NCI-H774 (cell line): ENCODE measurements around the gene EFNA2.
"Not testable (repeated sequence)": the region's sequence is repeated elsewhere in the genome, so short reads cannot be mapped to it uniquely, and the experiment has no call there.

ENCODE experiments used
- DNase-seq: peaks from one replicate; lab custom pipeline; 2025; lab: John Stamatoyannopoulos, UW

The EFNA2 gene

GRCh38 chr19:1285737-1286360, at the start of gene EFNA2:
Gene EFNA2 (plus strand): TSS chr19:1285873. CDS start chr19:1286169, 296 bp downstream.
- no peak for DNase-seq

- DNase-seq: no peak
Observed at GRCh38 chr19:1236576-1236975, 49.1 kb upstream of the EFNA2 start.

- no peak for DNase-seq
Observed at GRCh38 chr19:1237027-1237659, 48.5 kb upstream of the EFNA2 start.

GRCh38 chr19:1237754-1238368, 47.8 kb upstream of the EFNA2 start, which contains the start of gene CBARP:
Gene CBARP (minus strand): TSS chr19:1238005. CDS start chr19:1236100, 1,905 bp downstream.
- peak; percentile 25 for DNase-seq

GRCh38 chr19:1238369-1239303, 47.0 kb upstream of the EFNA2 start:
- no peak for DNase-seq

GRCh38 chr19:1239420-1239795, 46.3 kb upstream of the EFNA2 start:
- no peak for DNase-seq

GRCh38 chr19:1239796-1240737, 45.6 kb upstream of the EFNA2 start:
- peak; percentile 92 for DNase-seq

GRCh38 chr19:1240925-1241324, 44.7 kb upstream of the EFNA2 start:
- DNase-seq: no peak

- DNase-seq: peak; percentile 92
Observed at GRCh38 chr19:1241417-1242095, 44.1 kb upstream of the EFNA2 start, which contains the start of gene ATP5F1D. Gene ATP5F1D (plus strand): TSS chr19:1241751. CDS start chr19:1241851, 100 bp downstream.

GRCh38 chr19:1243768-1244692, 41.6 kb upstream of the EFNA2 start:
- DNase-seq: peak; percentile 27

GRCh38 chr19:1244693-1245451, 40.8 kb upstream of the EFNA2 start:
- DNase-seq: no peak

- no peak for DNase-seq
Observed at GRCh38 chr19:1245494-1246264, 40.0 kb upstream of the EFNA2 start.

- DNase-seq: not testable (repeated sequence)
Observed at GRCh38 chr19:1246265-1247087, 39.2 kb upstream of the EFNA2 start.

- DNase-seq: no peak
Observed at GRCh38 chr19:1247748-1248138, 37.9 kb upstream of the EFNA2 start.

- peak; percentile 78 for DNase-seq
Observed at GRCh38 chr19:1248139-1248785, 37.4 kb upstream of the EFNA2 start, which contains the start of gene MIDN. Gene MIDN (plus strand): TSS chr19:1248583. CDS start chr19:1250297, 1,714 bp downstream.

- DNase-seq: peak; percentile 78
Observed at GRCh38 chr19:1248786-1249297, 36.8 kb upstream of the EFNA2 start.
